GM18951 (cell line): Measurements from ENCODE around the gene MED25.
A peak's percentile ranks its signal among the peaks of the same experiment; 100 is the strongest.

Experiments used
- POLR2A ChIP-seq: IDR thresholded peaks from 4 replicates; pipeline ENCODE4 v1.6.1; 2011; ENCODE audit warnings: mild to moderate bottlenecking; ENCODE audit not compliant: insufficient read length, insufficient read depth; ENCODE audit errors: extremely low read depth
- in situ Hi-C: fragments of 300-500 bp; cut with MboI; formaldehyde crosslinking; loops from one replicate; pipeline ENCODE4 v1.12.0; 2022; ENCODE audit warnings: low sequenced_read_pairs, mixed read lengths, inconsistent platforms; ENCODE audit not compliant: unreplicated experiment

The MED25 gene

DNA sequence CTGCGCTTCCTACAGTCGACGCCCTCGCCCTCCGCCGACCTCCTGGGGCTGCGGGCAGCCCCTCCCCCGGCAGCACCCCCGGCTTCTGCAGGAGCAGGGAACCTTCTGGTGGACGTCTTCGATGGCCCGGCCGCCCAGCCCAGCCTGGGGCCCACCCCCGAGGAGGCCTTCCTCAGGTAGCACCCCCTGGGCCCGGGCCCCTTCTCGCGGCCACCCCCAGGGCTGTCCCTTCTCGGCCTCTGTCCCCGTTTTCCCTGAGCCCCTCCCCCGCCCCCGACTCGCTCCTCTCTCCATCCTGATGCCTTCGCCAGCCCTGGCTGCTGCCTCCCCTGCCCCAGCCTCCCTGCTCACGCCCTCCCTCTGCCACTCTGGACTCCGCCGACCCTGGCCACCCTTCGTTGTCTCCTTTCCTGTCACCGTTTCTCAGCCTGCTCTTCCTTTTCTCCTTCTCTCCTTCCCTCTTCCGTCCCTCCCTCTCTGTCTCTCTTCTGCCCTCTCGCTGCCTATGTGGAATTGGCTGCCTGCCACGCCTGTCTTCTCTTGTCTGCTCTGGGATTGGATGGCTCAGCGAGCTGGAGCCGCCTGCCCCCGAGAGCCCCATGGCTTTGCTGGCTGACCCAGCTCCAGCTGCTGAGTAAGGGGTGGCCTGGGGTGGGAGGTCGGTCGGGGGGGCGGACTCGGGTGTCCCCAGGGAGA lies 16.0 kb upstream of the MED25 start:
- in situ Hi-C loops: no loop called here
- no peak for TF ChIP-seq POLR2A

DNA sequence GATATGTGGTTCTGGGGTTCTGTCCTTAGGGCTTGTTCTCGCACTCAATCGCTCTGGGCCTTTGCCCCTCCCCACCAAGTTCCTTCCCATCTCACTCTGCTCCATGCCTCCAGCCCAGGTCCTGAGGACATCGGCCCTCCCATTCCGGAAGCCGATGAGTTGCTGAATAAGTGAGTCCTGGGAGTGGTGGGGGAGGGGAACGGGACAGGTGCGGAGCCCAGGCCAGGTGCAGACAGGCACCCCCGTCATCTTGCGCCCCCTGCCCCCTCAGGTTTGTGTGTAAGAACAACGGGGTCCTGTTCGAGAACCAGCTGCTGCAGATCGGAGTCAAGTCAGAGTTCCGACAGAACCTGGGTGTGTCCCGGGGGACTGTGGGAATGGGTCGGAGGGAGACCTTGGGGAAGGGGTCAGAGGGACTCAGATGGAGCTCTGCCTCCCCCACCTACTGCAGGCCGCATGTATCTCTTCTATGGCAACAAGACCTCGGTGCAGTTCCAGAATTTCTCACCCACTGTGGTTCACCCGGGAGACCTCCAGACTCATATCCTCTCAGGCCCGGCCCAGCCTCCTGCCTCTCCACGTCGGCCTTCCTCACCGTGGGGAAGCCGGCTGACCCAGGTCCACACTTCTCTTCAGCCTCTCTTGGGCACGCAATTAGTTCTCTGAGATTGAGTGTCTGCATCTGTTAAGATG lies 15.1 kb upstream of the MED25 start:
- in situ Hi-C loops: no loop called here
- no peak for TF ChIP-seq POLR2A

DNA sequence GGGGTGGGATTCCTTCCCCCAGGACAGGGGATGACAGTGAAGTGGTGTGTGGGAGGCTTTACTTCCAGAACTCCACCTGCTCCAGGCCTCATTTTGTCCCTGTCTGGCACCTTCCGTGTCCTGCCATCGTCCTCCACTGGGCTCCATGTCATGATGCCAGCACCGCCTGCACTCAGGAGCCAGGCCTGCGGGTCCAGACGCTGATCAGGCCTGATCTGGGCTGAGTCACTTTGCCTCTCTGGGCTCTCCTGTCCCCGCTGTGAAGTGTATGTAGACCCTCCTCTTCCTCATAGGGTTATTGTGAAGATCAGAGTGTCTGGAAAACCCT lies 14.6 kb upstream of the MED25 start:
- TF ChIP-seq POLR2A: no peak
- in situ Hi-C loops: no loop called here

DNA sequence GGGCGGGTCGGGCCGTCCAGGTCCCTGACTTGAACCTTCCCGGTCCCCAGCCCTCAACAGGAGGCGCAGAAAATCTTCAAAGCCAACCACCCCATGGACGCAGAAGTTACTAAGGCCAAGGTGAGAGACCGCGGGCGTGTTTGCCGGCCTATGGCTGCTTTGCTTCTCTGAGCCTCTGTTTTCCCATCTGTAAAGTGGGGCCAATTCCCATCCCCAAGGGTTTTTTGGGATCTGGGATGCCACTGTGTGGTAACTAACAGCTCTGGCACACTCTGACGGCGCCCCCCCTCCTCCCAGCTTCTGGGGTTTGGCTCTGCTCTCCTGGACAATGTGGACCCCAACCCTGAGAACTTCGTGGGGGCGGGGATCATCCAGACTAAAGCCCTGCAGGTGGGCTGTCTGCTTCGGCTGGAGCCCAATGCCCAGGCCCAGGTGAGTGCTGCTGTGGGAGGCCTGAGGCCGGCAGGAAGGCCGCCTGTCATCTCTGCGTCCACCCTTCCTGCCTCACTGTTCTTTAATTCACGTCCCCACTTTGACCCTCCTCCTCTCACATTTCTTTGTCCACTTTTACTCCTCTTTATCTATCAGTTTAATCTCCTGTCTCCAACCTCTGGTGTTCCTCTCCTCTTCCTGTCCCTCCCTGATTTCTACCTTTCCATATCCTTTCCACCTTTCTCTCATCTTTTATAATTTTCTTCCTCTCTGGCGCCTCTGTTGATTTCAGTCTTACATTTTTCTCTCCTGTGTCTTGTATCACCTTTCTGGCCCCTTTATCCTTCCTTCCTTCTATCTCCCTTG lies 12.1 kb upstream of the MED25 start:
- TF ChIP-seq POLR2A: no peak
- in situ Hi-C loops: no loop called here

DNA sequence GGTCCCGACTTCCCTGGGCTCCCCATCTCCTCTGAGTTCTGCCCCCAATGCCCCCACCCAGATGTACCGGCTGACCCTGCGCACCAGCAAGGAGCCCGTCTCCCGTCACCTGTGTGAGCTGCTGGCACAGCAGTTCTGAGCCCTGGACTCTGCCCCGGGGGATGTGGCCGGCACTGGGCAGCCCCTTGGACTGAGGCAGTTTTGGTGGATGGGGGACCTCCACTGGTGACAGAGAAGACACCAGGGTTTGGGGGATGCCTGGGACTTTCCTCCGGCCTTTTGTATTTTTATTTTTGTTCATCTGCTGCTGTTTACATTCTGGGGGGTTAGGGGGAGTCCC lies 11.5 kb upstream of the MED25 start:
- in situ Hi-C loops: no loop called here
- TF ChIP-seq POLR2A: no peak

DNA sequence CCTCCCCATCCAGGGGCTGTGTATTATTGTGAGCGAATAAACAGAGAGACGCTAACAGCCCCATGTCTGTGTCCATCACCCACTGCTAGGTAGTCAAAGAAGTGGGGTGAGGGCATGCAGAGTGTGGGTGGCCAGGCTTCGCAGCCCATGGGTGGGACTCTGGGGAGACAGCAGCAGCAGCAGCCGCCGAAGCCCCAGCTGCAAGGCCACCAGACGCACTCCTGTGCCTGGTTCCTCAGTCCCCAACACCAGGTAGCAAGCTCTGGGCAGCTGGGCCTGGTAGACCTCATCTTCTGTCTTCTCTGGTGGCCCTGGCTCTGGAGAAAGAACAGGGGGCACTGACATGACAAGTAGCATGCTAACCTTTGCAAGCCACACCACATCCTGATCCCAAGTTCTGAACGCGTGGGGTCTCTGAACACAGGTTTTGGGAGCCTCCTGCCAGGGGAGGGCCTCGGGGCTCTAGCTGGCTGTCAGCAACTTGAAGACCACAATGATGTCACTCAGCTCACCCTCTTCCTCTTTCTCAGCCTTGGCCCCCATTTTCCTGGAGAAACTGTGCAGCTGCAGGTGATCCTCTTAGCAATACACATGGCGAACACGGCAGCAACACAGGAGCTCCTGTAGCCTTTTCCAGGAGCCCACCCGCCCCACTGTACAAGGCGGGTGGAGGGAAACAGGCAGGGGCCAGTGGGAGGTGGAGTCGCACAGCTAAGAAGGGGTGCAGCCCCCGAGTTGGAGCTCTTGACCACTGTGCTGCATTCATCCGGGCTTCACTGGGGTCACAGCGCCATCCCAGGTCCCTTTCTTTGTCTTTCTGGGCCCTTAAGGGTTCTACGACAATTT lies 10.8 kb upstream of the MED25 start:
- in situ Hi-C loops: no loop called here
- no peak for TF ChIP-seq POLR2A

DNA sequence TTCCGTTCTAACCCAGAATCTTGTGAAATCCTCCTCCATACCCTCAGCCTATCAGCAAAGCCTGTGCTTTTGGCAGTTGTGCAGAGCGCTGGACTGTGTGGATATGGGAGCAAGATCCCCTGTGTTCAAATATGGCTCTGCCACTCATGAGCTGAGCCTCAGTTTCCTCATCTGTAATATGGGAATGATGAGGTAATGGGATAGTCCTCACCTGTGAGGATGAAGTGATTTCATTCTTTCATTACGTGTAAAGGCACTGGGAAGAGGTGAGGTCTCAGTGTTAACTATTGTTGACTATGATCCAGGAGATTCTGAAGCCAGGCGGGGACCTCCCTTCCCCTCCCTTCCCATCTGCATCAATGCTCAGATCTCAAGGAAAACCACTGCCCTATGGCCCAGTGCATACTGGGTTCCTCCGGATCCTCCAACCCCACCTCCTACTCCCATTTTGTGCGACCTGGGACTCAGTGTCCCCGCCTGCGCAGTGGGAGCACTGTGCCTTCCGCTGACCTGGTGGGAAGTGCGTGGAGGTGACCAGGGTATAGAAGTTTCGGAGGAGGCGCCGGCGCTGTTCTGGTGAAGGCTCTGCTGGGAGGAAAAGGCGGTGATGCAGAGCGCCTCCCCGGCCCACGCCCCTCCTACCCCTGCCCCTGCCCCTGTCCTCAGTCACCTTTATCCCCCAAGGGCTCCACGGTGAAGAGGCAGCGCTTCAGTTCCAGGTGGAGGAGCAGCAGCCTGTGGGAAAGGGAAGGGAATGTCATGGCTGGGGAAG lies 10.0 kb upstream of the MED25 start:
- in situ Hi-C loops: no loop called here
- no peak for TF ChIP-seq POLR2A

DNA sequence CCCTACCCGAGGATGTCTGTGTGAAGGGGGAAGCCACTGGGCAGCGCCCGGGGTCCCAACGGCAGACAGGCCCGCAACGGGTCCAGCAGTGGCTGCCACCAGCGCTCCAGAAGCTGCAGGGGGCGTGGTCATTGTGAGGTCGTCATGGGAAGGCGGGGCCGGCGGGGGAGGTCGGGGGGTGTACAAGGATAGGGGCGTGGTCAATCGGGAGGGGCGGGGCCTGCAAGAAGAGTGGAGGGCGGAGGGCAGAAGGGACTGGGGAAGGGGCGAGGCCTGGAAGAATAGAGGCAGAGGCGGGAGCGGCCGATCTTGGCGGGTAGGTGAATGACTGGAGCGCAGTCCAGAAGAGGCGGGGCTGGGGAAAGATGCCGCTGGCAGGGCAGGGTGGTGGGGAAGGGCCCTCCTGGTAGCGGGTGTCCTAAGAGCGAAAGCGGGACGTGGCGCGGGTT lies 9.4 kb upstream of the MED25 start:
- TF ChIP-seq POLR2A: peak; percentile 16
- in situ Hi-C loops: no loop called here

DNA sequence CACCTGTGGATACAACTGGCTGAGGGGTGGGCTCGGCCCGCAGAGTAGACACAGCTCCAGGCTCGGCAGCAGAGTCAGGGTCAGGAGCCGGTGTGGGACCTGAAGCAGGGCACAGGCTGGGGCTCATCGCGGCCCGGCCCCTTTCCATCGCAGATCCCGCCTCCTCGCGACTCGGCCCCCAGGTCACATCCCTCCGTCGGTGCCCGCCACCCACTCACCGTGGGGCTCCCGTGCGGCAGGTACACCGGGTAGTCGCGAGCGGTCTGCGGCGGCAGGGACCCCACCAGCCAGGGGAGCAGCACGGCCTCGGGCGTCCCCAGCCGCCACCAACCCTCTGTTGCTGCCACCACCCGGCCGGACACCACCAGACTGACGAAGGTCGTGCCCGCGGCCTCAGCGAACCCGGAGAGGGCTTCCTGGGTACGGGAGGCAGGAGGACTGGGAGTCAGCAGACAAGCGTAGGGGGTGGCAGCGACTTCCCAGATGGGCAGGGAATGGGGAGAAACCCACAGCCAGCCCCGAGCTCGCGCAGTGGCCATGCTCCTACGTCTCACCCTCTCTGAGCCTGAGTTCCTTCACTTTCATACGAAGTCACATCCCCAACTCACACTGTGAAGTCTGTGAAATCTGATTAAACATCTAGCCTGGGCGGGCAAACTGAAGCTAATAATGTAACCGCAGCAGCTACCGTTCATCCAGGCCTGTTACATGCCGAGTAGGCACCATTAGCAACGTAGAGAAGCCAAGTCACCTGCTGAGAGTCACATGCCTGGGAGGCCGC lies 8.7 kb upstream of the MED25 start:
- in situ Hi-C loops: no loop called here
- no peak for TF ChIP-seq POLR2A

DNA sequence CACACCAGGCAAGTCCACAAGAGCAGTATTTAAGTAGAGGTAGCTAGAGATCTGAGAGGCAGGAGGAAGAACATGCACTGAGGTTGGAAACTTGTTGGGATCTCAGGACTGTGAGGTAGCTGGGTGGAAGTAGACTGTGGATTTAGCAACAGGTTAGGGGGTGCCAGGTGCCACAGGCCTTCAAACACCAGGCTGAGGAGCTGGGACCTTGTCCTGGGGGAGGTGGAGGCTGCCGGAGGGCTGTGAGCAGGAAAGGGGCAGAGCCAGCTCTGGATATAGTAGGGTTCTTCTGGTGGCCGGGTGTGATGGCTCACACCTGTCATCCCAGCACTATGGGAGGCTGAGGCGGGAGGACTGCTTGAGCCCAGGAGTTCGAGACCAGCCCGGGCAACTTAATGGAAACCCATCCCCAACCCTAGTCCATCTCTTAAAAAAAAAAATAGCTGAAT lies 8.1 kb upstream of the MED25 start:
- no peak for TF ChIP-seq POLR2A
- in situ Hi-C loops: no loop called here

DNA sequence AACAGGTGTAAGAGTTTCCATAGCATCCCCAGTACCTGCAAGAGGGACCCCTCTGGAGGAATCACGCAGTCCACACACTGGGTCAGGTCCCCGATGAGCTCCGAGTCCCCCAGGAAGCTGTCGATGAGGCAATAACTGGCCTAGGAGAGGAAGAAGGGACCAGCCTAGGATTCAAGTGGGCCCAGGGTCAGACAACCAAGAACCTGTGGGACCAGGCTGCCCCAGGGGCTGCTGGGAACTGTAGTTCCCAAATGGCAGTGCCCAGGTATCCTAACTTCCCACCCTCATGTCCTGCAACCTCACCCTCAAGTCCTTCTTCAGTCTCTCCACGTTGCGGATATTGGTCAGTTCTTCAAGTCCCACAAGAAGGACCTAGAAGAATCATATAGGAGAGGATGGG lies 6.8 kb upstream of the MED25 start:
- TF ChIP-seq POLR2A: no peak

More for the DNA sequence above, 6.8 kb upstream of the MED25 start:
- in situ Hi-C loops: no loop called here
